SK-N-SH (cell line): ENCODE measurements around the gene APBB2.

Experiments used
- FOXM1 ChIP-seq: IDR thresholded peaks from 2 replicates; pipeline ENCODE4 v1.4.0; 2012; ENCODE audit warnings: low read depth, mild to moderate bottlenecking
- RAD21 ChIP-seq: IDR thresholded peaks from 2 replicates; pipeline ENCODE4 v1.6.1; 2012; ENCODE audit warnings: mild to moderate bottlenecking, low read length
- YY1 ChIP-seq: IDR thresholded peaks from 2 replicates; pipeline ENCODE4 v1.4.0; 2012; ENCODE audit warnings: low read depth, mild to moderate bottlenecking
- TF ChIP-seq, protein P1 (sequence below): fragments of 200-600 bp; sonication (generic); IDR thresholded peaks from 2 replicates; pipeline ENCODE4 v1.6.1; 2017; ENCODE audit warnings: antibody characterized with exemption, mild to moderate bottlenecking, moderate library complexity
- TF ChIP-seq, protein P2 (sequence below): fragments of 150-350 bp; IDR thresholded peaks from 2 replicates; pipeline ENCODE4 v1.6.1; 2017; ENCODE audit warnings: antibody characterized with exemption, low read length, low read depth, borderline replicate concordance

DNA sequence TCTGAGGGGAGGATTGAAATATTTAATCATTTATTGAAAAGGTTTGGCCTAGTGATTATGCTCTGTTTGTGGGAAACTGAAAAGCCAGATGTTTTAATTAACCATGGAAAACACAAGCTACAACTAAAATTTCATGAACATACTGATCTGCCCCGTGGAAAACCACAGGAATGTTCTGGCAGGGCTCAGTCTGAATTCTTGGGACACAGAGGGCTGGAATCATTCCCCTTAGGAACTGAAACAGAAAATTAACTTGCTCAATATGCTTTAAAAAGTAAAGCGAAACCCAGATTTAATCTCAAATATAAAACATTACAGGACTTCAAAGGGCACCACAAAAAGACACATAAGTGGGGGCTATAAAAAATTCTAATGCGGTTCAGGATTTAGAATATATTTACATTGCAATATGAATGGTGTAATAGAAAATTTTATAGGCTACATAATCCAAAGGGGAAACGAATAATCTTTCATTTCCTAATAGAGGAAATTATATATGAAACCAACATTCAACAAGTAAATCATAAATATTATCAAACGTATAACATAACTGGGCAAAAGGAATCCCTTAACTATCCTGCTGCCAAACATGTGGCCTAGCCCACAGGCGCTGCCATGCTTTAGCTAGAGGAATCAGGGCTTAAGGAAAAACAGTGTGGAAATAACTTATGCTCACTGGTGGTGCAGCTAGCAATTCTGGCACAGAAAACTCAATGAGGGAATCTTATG lies 70.9 kb downstream of the APBB2 start:
- TF ChIP-seq RAD21 (no peak), YY1 (no peak), FOXM1 (no peak)
- TF ChIP-seq, protein P1, sequence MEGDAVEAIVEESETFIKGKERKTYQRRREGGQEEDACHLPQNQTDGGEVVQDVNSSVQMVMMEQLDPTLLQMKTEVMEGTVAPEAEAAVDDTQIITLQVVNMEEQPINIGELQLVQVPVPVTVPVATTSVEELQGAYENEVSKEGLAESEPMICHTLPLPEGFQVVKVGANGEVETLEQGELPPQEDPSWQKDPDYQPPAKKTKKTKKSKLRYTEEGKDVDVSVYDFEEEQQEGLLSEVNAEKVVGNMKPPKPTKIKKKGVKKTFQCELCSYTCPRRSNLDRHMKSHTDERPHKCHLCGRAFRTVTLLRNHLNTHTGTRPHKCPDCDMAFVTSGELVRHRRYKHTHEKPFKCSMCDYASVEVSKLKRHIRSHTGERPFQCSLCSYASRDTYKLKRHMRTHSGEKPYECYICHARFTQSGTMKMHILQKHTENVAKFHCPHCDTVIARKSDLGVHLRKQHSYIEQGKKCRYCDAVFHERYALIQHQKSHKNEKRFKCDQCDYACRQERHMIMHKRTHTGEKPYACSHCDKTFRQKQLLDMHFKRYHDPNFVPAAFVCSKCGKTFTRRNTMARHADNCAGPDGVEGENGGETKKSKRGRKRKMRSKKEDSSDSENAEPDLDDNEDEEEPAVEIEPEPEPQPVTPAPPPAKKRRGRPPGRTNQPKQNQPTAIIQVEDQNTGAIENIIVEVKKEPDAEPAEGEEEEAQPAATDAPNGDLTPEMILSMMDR = no peak
- TF ChIP-seq, protein P2, sequence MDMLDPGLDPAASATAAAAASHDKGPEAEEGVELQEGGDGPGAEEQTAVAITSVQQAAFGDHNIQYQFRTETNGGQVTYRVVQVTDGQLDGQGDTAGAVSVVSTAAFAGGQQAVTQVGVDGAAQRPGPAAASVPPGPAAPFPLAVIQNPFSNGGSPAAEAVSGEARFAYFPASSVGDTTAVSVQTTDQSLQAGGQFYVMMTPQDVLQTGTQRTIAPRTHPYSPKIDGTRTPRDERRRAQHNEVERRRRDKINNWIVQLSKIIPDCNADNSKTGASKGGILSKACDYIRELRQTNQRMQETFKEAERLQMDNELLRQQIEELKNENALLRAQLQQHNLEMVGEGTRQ = no peak
